Body of pancreas (tissue), 4 donors: Measurements from ENCODE around the gene RAPGEF5.

Experiments used
- CTCF ChIP-seq, 7 experiments: fragments of 450-650 bp in 4 of 7; fragments of 200-600 bp in 3 of 7; sonication (generic) in 3 of 7; IDR thresholded peaks; one replicate each; pipeline ENCODE4 v1.5.1; 2016 to 2019; ENCODE audit warnings: antibody characterized with exemption in 7 of 7
- POLR2A ChIP-seq, 3 donors: fragments of 450-650 bp; IDR thresholded peaks; one replicate each; pipeline ENCODE4 v1.6.1; 2016; ENCODE audit warnings: antibody characterized with exemption in 3 of 3, mild to moderate bottlenecking in 2 of 3

- TF ChIP-seq CTCF (IDR thresholded peaks at IDR 0.05) (no peak), POLR2A (IDR thresholded peaks at IDR 0.05) (no peak)
Measured at GRCh38 chr7:22268884-22269421, 88.0 kb downstream of the RAPGEF5 start.
